ENCODE data around the gene TRIM41. TPM values are rescaled to one million over a fixed set of nuclear protein-coding genes. Genes with fewer than 3 reads are reported as not detected.
"Not testable (repeated sequence)": the region's sequence is repeated elsewhere in the genome, so short reads cannot be mapped to it uniquely, and the experiment has no call there.

The TRIM41 gene
- total RNA-seq, 1 donor from 2014 or later = 105 TPM

- Histone ChIP-seq H3K9me3 (no peaks in the 10 kb centered on the region), H3K4me1 (peaks cover 0 to 11% of the 10 kb centered on the region in 2 donors), H3K27ac (no peak overlapping the region), H3K27me3 (no peaks in the 10 kb centered on the region), H3K36me3 (peaks cover 5 to 8% of the 10 kb centered on the region in 2 donors), H3K4me3 (no peak overlapping the region)
- no peak for TF ChIP-seq CTCF (IDR thresholded peaks at IDR 0.05)
- intact Hi-C loops (cut with DNase I) = loop anchor here (5.0 kb wide), 2 partner anchors 76 to 456 kb away; no protein-coding TSS in a partner anchor
- no peak for DNase-seq (ENCODE audit: low spot score in 2 of 2)
These were observed 40.6 kb downstream of the TRIM41 start for GRCh38 chr5:181263633-181264032.

GRCh38 chr5:181265092-181265671 is 42.1 kb downstream of the TRIM41 start:
- H3K27me3 ChIP-seq = no peaks in the 10 kb centered on the region
- peaks cover 5 to 8% of the 10 kb centered on the region in 2 donors for H3K36me3 ChIP-seq
- H3K27ac ChIP-seq = no peak overlapping the region
- H3K4me3 ChIP-seq = no peak overlapping the region
- DNase-seq (ENCODE audit: low spot score in 2 of 2) = no peak
- no peaks in the 10 kb centered on the region for H3K9me3 ChIP-seq
- no peak for TF ChIP-seq CTCF (IDR thresholded peaks at IDR 0.05)
- intact Hi-C loops (cut with DNase I) = no loop called here
- H3K4me1 ChIP-seq = peaks cover 0 to 5% of the 10 kb centered on the region in 2 donors

- H3K27ac ChIP-seq; H3K36me3 ChIP-seq; H3K4me3 ChIP-seq; intact Hi-C loops (cut with DNase I); DNase-seq (ENCODE audit: low spot score in 2 of 2); H3K27me3 ChIP-seq; H3K9me3 ChIP-seq; H3K4me1 ChIP-seq: not testable (repeated sequence)
These were observed 44.3 kb downstream of the TRIM41 start for GRCh38 chr5:181267291-181267904.

GRCh38 chr5:181267907-181268306 is 44.8 kb downstream of the TRIM41 start:
- H3K4me3 ChIP-seq; H3K9me3 ChIP-seq; H3K27me3 ChIP-seq; intact Hi-C loops (cut with DNase I); H3K27ac ChIP-seq; H3K4me1 ChIP-seq; DNase-seq (ENCODE audit: low spot score in 2 of 2); H3K36me3 ChIP-seq: not testable (repeated sequence)

GRCh38 chr5:181271081-181271480 is 48.0 kb downstream of the TRIM41 start:
- no peak for TF ChIP-seq CTCF (IDR thresholded peaks at IDR 0.05)
- no peaks in the 10 kb centered on the region for H3K27me3 ChIP-seq
- no peak overlapping the region for H3K4me3 ChIP-seq
- no peaks in the 10 kb centered on the region for H3K36me3 ChIP-seq
- no peaks in the 10 kb centered on the region for H3K4me1 ChIP-seq
- H3K27ac ChIP-seq = no peak overlapping the region
- no peaks in the 10 kb centered on the region for H3K9me3 ChIP-seq
- intact Hi-C loops (cut with DNase I) = no loop called here
- DNase-seq (ENCODE audit: low spot score in 2 of 2) = no peak

- intact Hi-C loops (cut with DNase I); H3K27me3 ChIP-seq; H3K4me3 ChIP-seq; H3K4me1 ChIP-seq; DNase-seq (ENCODE audit: low spot score in 2 of 2); H3K27ac ChIP-seq; H3K9me3 ChIP-seq; H3K36me3 ChIP-seq: not testable (repeated sequence)
These were observed 50.3 kb downstream of the TRIM41 start for GRCh38 chr5:181273433-181273744.

GRCh38 chr5:181280251-181280762 is 57.2 kb downstream of the TRIM41 start:
- H3K36me3 ChIP-seq = no peaks in the 10 kb centered on the region
- DNase-seq (ENCODE audit: low spot score in 2 of 2) = no peak
- H3K27ac ChIP-seq = no peak overlapping the region
- no peaks in the 10 kb centered on the region for H3K9me3 ChIP-seq
- H3K27me3 ChIP-seq = no peaks in the 10 kb centered on the region
- H3K4me3 ChIP-seq = no peak overlapping the region
- no peak for TF ChIP-seq CTCF (IDR thresholded peaks at IDR 0.05)
- H3K4me1 ChIP-seq = no peaks in the 10 kb centered on the region
- intact Hi-C loops (cut with DNase I) = no loop called here

All from ascending aorta (tissue), 2 donors.